K562 (cell line): Measurements from ENCODE around the gene NVL. TPM values are rescaled to one million over a fixed set of nuclear protein-coding genes. Genes with fewer than 3 reads are reported as not detected.

Experiments
- ATAC-seq: fragments of 200-7000 bp; cut with Tn5 transposase; 3 replicates; pipeline ENCODE4 v1.9.1; 2020; ENCODE audit warnings: moderate library complexity
- BruUV-seq: library from RNA; stranded (reverse); fragments of 400-500 nt; replicated peaks from 2 replicates; lab custom pipeline; 2021; lab: Mats Ljungman, UMichigan
- CTCF ChIA-PET: fragments of 300-600 bp; formaldehyde crosslinking; extraction: SDS; loops from one replicate; lab custom pipeline; 2021; ENCODE audit warnings: low intra/inter-chr PET ratio; lab: Yijun Ruan, JAX
- POLR2A ChIA-PET: fragments of 300-600, 350-650 bp; sonication (Branson Sonifier 250); formaldehyde crosslinking; extraction: SDS; loops from one replicate; lab custom pipeline; 2021; ENCODE audit warnings: antibody characterized with exemption, inconsistent platforms; lab: Yijun Ruan, JAX
- DNase-seq, 4 experiments: peaks; one replicate each; pipeline versions ENCODE4 v3.0.0 to v3.0.0-alpha.2; 2011 to 2018; ENCODE audit warnings: low spot score in 3 of 4, mixed read lengths in 3 of 4; ENCODE audit errors: extremely low read depth in 1 of 4
- FAIRE-seq: peaks from 2 replicates; lab custom pipeline; 2011; peaks lifted over from hg19 to GRCh38; lab: Jason Lieb, UNC
- H2AFZ ChIP-seq: 2 replicates; pipeline ENCODE4 v1.6.0; 2011; ENCODE audit warnings: low read depth, low read length, control low read depth, inconsistent platforms
- H3K27ac ChIP-seq: fragments of 200-600 bp; 3 replicates; pipeline ENCODE4 v1.8.0; 2011; ENCODE audit warnings: low read depth, mild to moderate bottlenecking, control low read depth, inconsistent platforms, low read length, moderate library complexity, mixed read lengths; ENCODE audit errors: extremely low read depth
- H3K27me3 ChIP-seq, 2 experiments: fragments of 300-600 bp in 1 of 2; 2 replicates in 1 of 2; 3 replicates in 1 of 2; pipeline versions ENCODE4 v1.6.0 to v1.8.0; 2011; ENCODE audit warnings: inconsistent platforms in 2 of 2, low read length in 2 of 2, mild to moderate bottlenecking in 1 of 2, mixed read lengths in 1 of 2, moderate library complexity in 1 of 2; ENCODE audit not compliant: control insufficient read depth in 2 of 2, insufficient read depth in 2 of 2
- H3K36me3 ChIP-seq: fragments of 300-600 bp; 3 replicates; pipeline ENCODE4 v1.8.0; 2011; ENCODE audit warnings: mild to moderate bottlenecking, low read length, inconsistent platforms; ENCODE audit not compliant: control insufficient read depth, insufficient read depth
- H3K4me1 ChIP-seq, 2 experiments: fragments of 200-600 bp in 1 of 2; replicated peaks in 1 of 2; 2 replicates in 1 of 2; 3 replicates in 1 of 2; pipeline versions ENCODE4 v1.5.1 to v1.8.0; 2011; ENCODE audit warnings: inconsistent platforms in 2 of 2, low read length in 2 of 2, mild to moderate bottlenecking in 1 of 2, mixed read lengths in 1 of 2, moderate library complexity in 1 of 2; ENCODE audit not compliant: control insufficient read depth in 2 of 2, insufficient read depth in 2 of 2
- H3K4me2 ChIP-seq: 2 replicates; pipeline ENCODE4 v1.6.1; 2011; ENCODE audit warnings: low read length, control low read depth, inconsistent platforms, mixed read lengths; ENCODE audit not compliant: insufficient read depth
- H3K4me3 ChIP-seq: fragments of 200-600 bp; sonication (generic), shearing (Covaris generic); 2 replicates; pipeline ENCODE4 v1.5.1; 2016; ENCODE audit warnings: control low read depth, inconsistent platforms
- H3K79me2 ChIP-seq: fragments of 200-600 bp; 3 replicates; pipeline ENCODE4 v1.8.0; 2011; ENCODE audit warnings: low read length, inconsistent platforms; ENCODE audit not compliant: control insufficient read depth, insufficient read depth
- H3K9ac ChIP-seq, 2 experiments: 2 replicates each; pipeline versions ENCODE4 v1.6.0 to v1.6.1; 2011; ENCODE audit warnings: low read depth in 2 of 2, low read length in 2 of 2, control low read depth in 1 of 2, inconsistent platforms in 1 of 2, mild to moderate bottlenecking in 1 of 2, mixed read lengths in 1 of 2; ENCODE audit not compliant: insufficient read depth in 1 of 2
- H3K9me1 ChIP-seq: one replicate; pipeline ENCODE4 v1.6.0; 2011; ENCODE audit warnings: inconsistent platforms, mild to moderate bottlenecking, low read length, moderate library complexity; ENCODE audit not compliant: control insufficient read depth, insufficient read depth
- H3K9me3 ChIP-seq: replicated peaks from 2 replicates; pipeline ENCODE4 v1.5.1; 2011; ENCODE audit warnings: low read depth, low read length, inconsistent platforms; ENCODE audit not compliant: control insufficient read depth, insufficient read depth
- H4K20me1 ChIP-seq: replicated peaks from 2 replicates; pipeline ENCODE4 v1.6.1; 2011; ENCODE audit warnings: low read length, inconsistent platforms, mixed read lengths; ENCODE audit not compliant: control insufficient read depth, insufficient read depth
- AFF1 ChIP-seq, 2 experiments: fragments of 450-650 bp; IDR thresholded peaks; 2 replicates each; pipeline ENCODE4 v1.6.1; 2018; ENCODE audit warnings: mild to moderate bottlenecking in 2 of 2, low read depth in 1 of 2; ENCODE audit not compliant: partially characterized antibody in 2 of 2
- CBX5 ChIP-seq: IDR thresholded peaks from 2 replicates; pipeline ENCODE4 v1.6.1; 2014; ENCODE audit warnings: low read depth, borderline replicate concordance
- CREBBP ChIP-seq: IDR thresholded peaks from one replicate; pipeline ENCODE4 v1.6.1; 2012; ENCODE audit warnings: low read depth, mild to moderate bottlenecking, control low read depth, inconsistent platforms, low read length
- FOSL1 ChIP-seq: fragments of 200-800 bp; sonication (Bioruptor generic); conservative IDR thresholded peaks from 2 replicates; pipeline ENCODE4 v1.6.1; 2016; ENCODE audit warnings: missing genetic modification characterization, missing compliant biosample characterization
- ZNF121 ChIP-seq: sonication (generic); formaldehyde crosslinking; conservative IDR thresholded peaks from 2 replicates; pipeline ENCODE4 v1.8.0; 2022; ENCODE audit warnings: missing genetic modification reagents
- ZNF239 ChIP-seq: fragments of 250-450 bp; sonication (Bioruptor Pico); IDR thresholded peaks from 2 replicates; pipeline ENCODE4 v1.4.0; 2020; ENCODE audit warnings: mild to moderate bottlenecking
- WGBS: fragments of 100-300 bp; shearing (Covaris generic); methylation state at CpG from one replicate; pipeline ENCODE4 v1.1.6; 2016; ENCODE audit warnings: low coverage, mixed read lengths; ENCODE audit not compliant: insufficient coverage; ENCODE audit errors: missing lambda C conversion rate; 5-methylcytosine and 5-hydroxymethylcytosine counted together
- in situ Hi-C: fragments of 300-500 bp; cut with MboI; formaldehyde crosslinking; loops from 4 replicates; pipeline ENCODE4 v1.15.0; 2018; ENCODE audit warnings: inconsistent platforms, mixed read lengths
- intact Hi-C: fragments of 100-400 bp; cut with micrococcal nuclease; formaldehyde crosslinking; loops from 2 replicates; pipeline ENCODE4 v1.14.2; 2022
- polyA plus RNA-seq, 8 experiments: library from polyadenylated mRNA; depleted of rRNA in 4 of 8; stranded (reverse) in 5 of 8; unstranded in 3 of 8; fragments of >200 nt; fragmentation: Nextera tagmentation in 2 of 8; fragmentation: Illumina TruSeq in 1 of 8; extraction: Ambion mirVana in 2 of 8; extraction: Trizol in 1 of 8; gene quantifications; 2 replicates each; pipeline versions ENCODE4 v1.2.1 to v1.2.3, GENCODE V29; 2011 to 2014; ENCODE audit warnings: inconsistent platforms in 1 of 8, missing spikeins in 1 of 8
- total RNA-seq, 7 experiments: library from RNA; depleted of rRNA in 6 of 7; stranded (reverse); fragments of >200 nt in 6 of 7; fragmentation: Illumina TruSeq in 2 of 7; extraction: Trizol in 2 of 7; gene quantifications; 2 replicates each; pipeline versions ENCODE4 v1.2.1 to v1.2.3, GENCODE V29; 2011 to 2021; ENCODE audit warnings: low replicate concordance in 1 of 7

NVL gene
- total and polyA plus RNA-seq, 9 of the 15 experiments (the other 6 are each of a cell fraction or from before 2014, with no cell fraction given): 32.5 to 86.6 (median 62.9) TPM

- H3K9me1 ChIP-seq: no peaks in the 10 kb centered on the region
- H3K4me2 ChIP-seq: no peak overlapping the region
- peaks cover 88% of the 10 kb centered on the region for H3K36me3 ChIP-seq
- in situ Hi-C loops: no loop called here
- no peaks in the 10 kb centered on the region for H3K9me3 ChIP-seq
- no peaks in the 10 kb centered on the region for H3K27me3 ChIP-seq
- no peak for TF ChIP-seq CBX5
- no peak for TF ChIP-seq ZNF239 (CRISPR knock-in tag)
- no peak for TF ChIP-seq CREBBP
- TF ChIP-seq ZNF121 (CRISPR knock-in tag): 0 out of 2 replicates have a peak, but pooled peaks have one; percentile 9
- TF ChIP-seq, all 486 proteins: peak for 1
- Histone ChIP-seq H3K79me2 (no peaks in the 10 kb centered on the region), H3K4me3 (no peak overlapping the region), H3K27ac (no peak overlapping the region), H4K20me1 (no peaks in the 10 kb centered on the region), H3K4me1 (no peaks in the 10 kb centered on the region), H3K9ac (no peak overlapping the region), H2AFZ (no peak overlapping the region)
- BruUV-seq: no TSS peak
- 85% methylated on average over 1 of the region's 1 CpG for WGBS
- ChIA-PET POLR2A (interaction anchor here (4.1 kb wide), 1 partner anchor 9 kb away, joined by 17 read pairs; no protein-coding TSS in a partner anchor), CTCF (no interaction called here)
- no peak for DNase-seq
- no peak for ATAC-seq
- intact Hi-C loops: no loop called here
- no peak for FAIRE-seq
Measured at GRCh38 chr1:224301391-224301790, 28.6 kb downstream of the NVL start.

GRCh38 chr1:224300346-224300745 is 29.6 kb downstream of the NVL start:
- Histone ChIP-seq H4K20me1 (no peaks in the 10 kb centered on the region), H3K9ac (no peak overlapping the region), H3K9me1 (no peaks in the 10 kb centered on the region), H2AFZ (no peak overlapping the region), H3K4me2 (no peak overlapping the region), H3K4me1 (no peaks in the 10 kb centered on the region), H3K27ac (no peak overlapping the region), H3K36me3 (peaks cover 90% of the 10 kb centered on the region), H3K27me3 (no peaks in the 10 kb centered on the region), H3K9me3 (no peaks in the 10 kb centered on the region), H3K79me2 (no peaks in the 10 kb centered on the region), H3K4me3 (no peak overlapping the region)
- ATAC-seq (no peak), DNase-seq (no peak), FAIRE-seq (no peak)
- intact Hi-C loops (no loop called here), in situ Hi-C loops (no loop called here)
- no TSS peak for BruUV-seq
- CTCF ChIA-PET: no interaction called here
- POLR2A ChIA-PET: interaction anchor here (0.7 to 4.1 kb wide), 2 partner anchors 10 to 24 kb away, joined by 3 to 17 read pairs; no protein-coding TSS in a partner anchor
- TF ChIP-seq AFF1 (IDR thresholded peaks at IDR 0.05; ENCODE audit: low read depth in 1 of 2, partially characterized antibody in 2 of 2): no peak
- TF ChIP-seq FOSL1 (tag): peak; percentile 48
- 81% methylated on average over 2 of the region's 2 CpGs for WGBS
